ENCODE results near the gene CPN2.

Gene CPN2

GRCh38 chr3:194379231-194379630, 28.1 kb upstream of the CPN2 start:
- no peak for ATAC-seq
- no peak for TF ChIP-seq GLIS3 (CRISPR knock-in tag; IDR thresholded peaks at IDR 0.05)
- TF ChIP-seq ARNTL (CRISPR knock-in tag; IDR thresholded peaks at IDR 0.05; ENCODE audit: borderline replicate concordance, low read depth), result no peak
- no peak for TF ChIP-seq BACH2 (CRISPR knock-in tag; IDR thresholded peaks at IDR 0.05; ENCODE audit: borderline replicate concordance)
- no peak for TF ChIP-seq ZNF70 (CRISPR knock-in tag; IDR thresholded peaks at IDR 0.05)
- TF ChIP-seq TOX (CRISPR knock-in tag; IDR thresholded peaks at IDR 0.05; ENCODE audit: borderline replicate concordance), result no peak

GRCh38 chr3:194377708-194378107, 26.6 kb upstream of the CPN2 start:
- ATAC-seq, result no peak
- no peak for TF ChIP-seq BACH2 (CRISPR knock-in tag; IDR thresholded peaks at IDR 0.05; ENCODE audit: borderline replicate concordance)
- TF ChIP-seq ESRRG (CRISPR knock-in tag; IDR thresholded peaks at IDR 0.05), result no peak
- no peak for TF ChIP-seq TCF4 (CRISPR knock-in tag; IDR thresholded peaks at IDR 0.05; ENCODE audit: borderline replicate concordance)
- no peak for TF ChIP-seq SNAI2 (CRISPR knock-in tag; IDR thresholded peaks at IDR 0.05)
- no peak for TF ChIP-seq GLIS3 (CRISPR knock-in tag; IDR thresholded peaks at IDR 0.05)
- no peak for TF ChIP-seq TOX (CRISPR knock-in tag; IDR thresholded peaks at IDR 0.05; ENCODE audit: borderline replicate concordance)
- TF ChIP-seq ZNF70 (CRISPR knock-in tag; IDR thresholded peaks at IDR 0.05), result no peak
- TF ChIP-seq CSRNP3 (CRISPR knock-in tag; IDR thresholded peaks at IDR 0.05), result no peak

GRCh38 chr3:194376241-194376560, 25.1 kb upstream of the CPN2 start:
- no peak for TF ChIP-seq CREB5 (CRISPR knock-in tag; IDR thresholded peaks at IDR 0.05; ENCODE audit: low read depth)
- no peak for TF ChIP-seq PATZ1 (CRISPR knock-in tag; IDR thresholded peaks at IDR 0.05; ENCODE audit: borderline replicate concordance)
- no peak for TF ChIP-seq POU6F1 (CRISPR knock-in tag; IDR thresholded peaks at IDR 0.05; ENCODE audit: borderline replicate concordance, low read depth)
- no peak for TF ChIP-seq BACH2 (CRISPR knock-in tag; IDR thresholded peaks at IDR 0.05; ENCODE audit: borderline replicate concordance)
- no peak for TF ChIP-seq ISL1 (CRISPR knock-in tag; IDR thresholded peaks at IDR 0.05)
- no peak for TF ChIP-seq CSRNP3 (CRISPR knock-in tag; IDR thresholded peaks at IDR 0.05)
- no peak for TF ChIP-seq TOX (CRISPR knock-in tag; IDR thresholded peaks at IDR 0.05; ENCODE audit: borderline replicate concordance)
- TF ChIP-seq CSDC2 (CRISPR knock-in tag; IDR thresholded peaks at IDR 0.05), result no peak
- no peak for TF ChIP-seq ZC3H10 (CRISPR knock-in tag; IDR thresholded peaks at IDR 0.05)
- ATAC-seq, result no peak

- no peak for ATAC-seq
- TF ChIP-seq BACH2 (CRISPR knock-in tag; IDR thresholded peaks at IDR 0.05; ENCODE audit: borderline replicate concordance), result no peak
- TF ChIP-seq TOX (CRISPR knock-in tag; IDR thresholded peaks at IDR 0.05; ENCODE audit: borderline replicate concordance), result no peak
- TF ChIP-seq PATZ1 (CRISPR knock-in tag; IDR thresholded peaks at IDR 0.05; ENCODE audit: borderline replicate concordance), result no peak
- no peak for TF ChIP-seq SNAI2 (CRISPR knock-in tag; IDR thresholded peaks at IDR 0.05)
- no peak for TF ChIP-seq ZFP3 (CRISPR knock-in tag; IDR thresholded peaks at IDR 0.05)
- TF ChIP-seq PPARA (CRISPR knock-in tag; IDR thresholded peaks at IDR 0.05; ENCODE audit: borderline replicate concordance), result no peak
- no peak for TF ChIP-seq ZNF70 (CRISPR knock-in tag; IDR thresholded peaks at IDR 0.05)
- no peak for TF ChIP-seq ZNF565 (CRISPR knock-in tag; conservative IDR thresholded peaks at IDR 0.05; ENCODE audit: low read depth)
These were observed 24.5 kb upstream of the CPN2 start for GRCh38 chr3:194375473-194376240.
